Globus pallidus (tissue), 1 donor: ENCODE measurements around the gene TMEM203.

Source experiments
- DNase-seq: peaks from one replicate; pipeline ENCODE4 v3.0.0-alpha.2; 2015; ENCODE audit warnings: low spot score

Gene TMEM203

GRCh38 chr9:137218212-137218753 lies 12.8 kb upstream of the TMEM203 start:
- DNase-seq = no peak

GRCh38 chr9:137217276-137218211 lies 12.1 kb upstream of the TMEM203 start:
- no peak for DNase-seq

DNA sequence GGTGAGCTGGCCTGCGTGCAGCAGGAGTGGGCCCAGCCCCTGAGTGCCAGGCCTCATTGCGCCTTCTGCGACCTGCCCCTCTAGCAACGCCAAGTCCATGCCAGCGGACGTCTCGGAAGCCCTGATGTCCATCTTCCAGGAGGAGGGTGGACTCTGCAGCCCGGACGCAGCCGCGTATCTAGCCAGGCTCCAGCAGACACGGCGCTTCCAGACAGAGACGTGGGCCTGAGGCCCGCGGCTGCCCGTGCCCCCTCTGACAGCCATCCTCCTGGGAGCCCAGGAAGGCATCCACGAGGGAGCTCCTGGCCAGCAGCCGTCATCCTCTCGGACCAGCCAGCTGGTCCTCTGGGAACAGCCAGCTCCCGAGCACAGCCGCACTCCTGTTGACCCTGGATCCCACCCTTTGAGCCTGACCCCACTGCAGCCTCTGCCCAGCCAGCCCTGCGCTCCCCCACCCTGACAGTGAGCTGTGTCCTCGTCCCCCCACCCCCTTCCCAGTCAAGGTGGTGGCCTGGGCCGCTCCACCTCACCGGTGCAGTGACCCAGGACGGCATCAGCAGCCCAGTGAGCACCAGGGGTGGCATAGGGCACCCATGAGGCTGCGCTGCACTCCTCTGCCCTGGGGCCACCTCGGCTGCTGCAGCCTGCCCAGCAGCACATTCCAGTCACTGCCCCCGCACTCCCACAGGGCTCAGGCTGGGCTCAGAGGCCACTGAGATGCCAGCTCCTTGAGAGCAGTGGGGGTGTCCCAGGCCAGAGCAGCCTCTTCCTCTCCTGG lies 10.9 kb upstream of the TMEM203 start:
- DNase-seq = no peak

DNA sequence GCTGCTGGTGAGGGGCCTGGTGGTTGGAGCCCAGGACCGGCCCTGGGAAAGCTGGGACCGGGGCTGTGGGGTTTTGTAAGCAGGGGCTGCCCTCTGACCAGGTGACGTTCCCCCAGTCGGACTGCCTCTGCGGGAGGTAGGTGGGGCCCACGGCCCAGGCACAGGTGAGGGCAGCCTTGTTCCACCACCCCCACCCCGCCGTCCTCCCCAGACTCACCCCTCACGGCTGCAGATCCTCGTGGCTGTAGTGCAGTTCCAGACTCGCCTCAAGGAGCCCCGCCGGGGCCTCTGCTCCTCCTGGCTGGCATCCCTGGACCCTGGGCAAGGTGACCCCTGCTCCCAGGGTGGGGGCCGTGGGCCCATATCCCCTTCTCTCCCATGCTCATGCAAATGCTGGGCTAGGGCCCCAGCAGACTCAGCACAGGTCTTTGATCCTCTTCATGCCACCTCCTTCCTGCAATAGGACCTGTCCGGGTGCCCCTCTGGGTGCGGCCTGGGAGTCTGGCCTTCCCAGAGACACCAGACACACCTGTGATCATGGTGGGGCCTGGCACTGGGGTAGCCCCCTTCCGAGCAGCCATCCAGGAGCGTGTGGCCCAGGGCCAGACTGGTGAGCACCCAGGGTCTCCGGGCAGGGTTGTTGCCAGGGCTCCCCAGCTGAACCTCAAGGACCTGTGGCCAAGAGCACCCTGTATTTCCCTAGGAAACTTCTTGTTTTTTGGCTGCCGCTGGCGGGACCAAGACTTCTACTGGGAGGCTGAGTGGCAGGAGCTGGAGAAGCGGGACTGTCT lies 9.9 kb upstream of the TMEM203 start:
- no peak for DNase-seq

DNA sequence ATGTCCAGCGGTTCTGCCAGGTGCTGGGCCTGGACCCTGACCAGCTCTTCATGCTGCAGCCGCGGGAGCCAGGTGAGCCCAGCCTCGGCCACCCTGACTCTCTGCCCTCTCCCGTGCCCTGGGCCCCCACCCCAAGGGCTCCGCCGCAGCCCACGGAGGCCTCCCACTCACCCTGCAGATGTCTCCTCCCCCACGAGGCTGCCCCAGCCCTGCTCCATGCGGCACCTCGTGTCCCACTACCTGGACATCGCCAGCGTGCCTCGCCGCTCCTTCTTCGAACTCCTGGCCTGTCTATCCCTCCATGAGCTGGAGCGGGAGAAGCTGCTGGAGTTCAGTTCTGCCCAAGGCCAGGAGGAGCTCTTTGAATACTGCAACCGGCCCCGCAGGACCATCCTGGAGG lies 9.2 kb upstream of the TMEM203 start:
- DNase-seq = no peak

- no peak for DNase-seq
Measured at GRCh38 chr9:137213160-137214060, 8.0 kb upstream of the TMEM203 start.

DNA sequence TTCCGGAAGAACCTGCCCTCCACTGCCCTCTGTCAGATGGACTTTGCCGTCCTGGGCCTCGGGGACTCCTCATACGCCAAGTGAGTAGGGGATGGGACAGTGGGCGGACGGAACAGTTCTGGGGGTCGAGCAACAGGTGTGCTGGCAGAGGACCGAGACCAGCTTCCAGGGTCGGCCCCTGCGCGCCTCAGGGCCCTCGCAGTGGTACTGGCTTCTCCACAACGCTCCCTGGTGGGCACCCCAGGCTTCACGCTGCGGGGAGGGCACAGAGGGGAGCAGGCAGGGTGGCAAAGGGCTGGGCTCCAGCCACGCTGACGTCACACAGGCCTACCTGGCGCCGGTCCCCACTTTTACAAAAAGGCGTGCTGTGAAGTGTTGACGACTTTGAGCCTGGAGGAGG lies 7.1 kb upstream of the TMEM203 start:
- no peak for DNase-seq

GRCh38 chr9:137211532-137211931 lies 6.1 kb upstream of the TMEM203 start:
- no peak for DNase-seq

DNA sequence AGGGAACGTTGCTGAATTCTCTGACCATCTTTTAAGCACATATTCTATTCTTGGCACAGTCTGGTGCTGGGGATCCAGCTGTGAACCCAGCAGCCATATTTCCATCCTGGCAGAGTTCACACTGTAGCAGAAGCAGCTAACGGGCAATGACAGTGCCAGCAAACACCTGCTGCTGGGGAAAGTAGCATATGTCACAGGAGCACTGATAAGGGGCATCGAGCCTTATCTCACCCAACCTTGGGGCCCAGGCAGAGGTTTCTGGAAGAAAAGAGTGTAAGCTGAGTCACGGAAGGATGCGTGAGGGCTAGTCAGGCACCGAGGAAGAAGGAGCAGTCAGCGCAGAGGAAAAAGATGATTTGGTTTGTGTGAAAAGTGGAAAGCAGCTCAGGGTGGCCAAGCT lies 1.2 kb upstream of the TMEM203 start:
- no peak for DNase-seq

DNA sequence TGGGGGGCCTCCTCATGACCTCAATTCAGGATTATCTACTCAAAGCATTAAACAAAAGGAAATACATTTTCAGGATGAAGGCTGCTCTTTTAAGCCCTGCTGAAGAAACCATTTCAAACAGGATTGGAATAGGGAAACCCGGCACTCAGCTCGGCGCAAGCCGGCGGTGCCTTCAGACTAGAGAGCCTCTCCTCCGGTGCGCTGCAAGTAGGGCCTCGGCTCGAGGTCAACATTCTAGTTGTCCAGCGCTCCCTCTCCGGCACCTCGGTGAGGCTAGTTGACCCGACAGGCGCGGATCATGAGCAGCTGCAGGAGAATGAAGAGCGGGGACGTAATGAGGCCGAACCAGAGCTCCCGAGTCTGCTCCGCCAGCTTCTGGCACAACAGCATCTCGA lies 720 bp downstream of the TMEM203 start:
- DNase-seq = no peak

GRCh38 chr9:137202966-137203365 lies 2.5 kb downstream of the TMEM203 start:
- DNase-seq = no peak

DNA sequence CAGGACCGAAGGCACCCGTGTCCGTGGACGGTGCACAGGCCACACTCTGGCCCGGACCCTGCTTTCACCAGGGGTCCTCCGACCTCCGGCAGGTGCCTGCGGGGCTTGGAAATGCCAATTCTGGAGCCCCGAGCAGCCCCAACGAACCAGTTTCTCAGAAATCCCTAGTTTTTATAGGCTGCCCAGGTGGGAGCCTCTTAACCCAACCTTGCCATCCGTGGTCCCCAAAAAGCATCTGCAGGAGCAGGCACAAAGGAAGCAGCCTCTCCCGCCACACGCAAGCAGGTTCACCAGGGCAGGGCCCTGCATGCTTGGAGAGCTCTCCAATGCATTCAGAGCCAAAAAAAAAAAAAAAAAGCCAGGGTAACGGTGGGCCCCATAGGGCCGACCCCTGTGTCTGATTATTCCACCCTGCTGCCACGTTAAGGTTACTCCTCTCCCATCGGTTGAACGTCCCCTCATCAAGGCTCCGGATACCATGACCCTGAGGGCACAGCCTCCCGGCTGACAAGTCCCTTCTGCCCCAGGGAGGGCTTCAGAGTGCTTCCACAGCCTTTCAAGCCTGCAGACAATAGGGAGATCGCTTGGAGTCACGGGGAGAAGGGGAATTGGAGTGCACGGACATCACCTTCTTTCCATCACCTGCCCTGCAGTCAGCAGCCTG lies 4.1 kb downstream of the TMEM203 start:
- no peak for DNase-seq

DNA sequence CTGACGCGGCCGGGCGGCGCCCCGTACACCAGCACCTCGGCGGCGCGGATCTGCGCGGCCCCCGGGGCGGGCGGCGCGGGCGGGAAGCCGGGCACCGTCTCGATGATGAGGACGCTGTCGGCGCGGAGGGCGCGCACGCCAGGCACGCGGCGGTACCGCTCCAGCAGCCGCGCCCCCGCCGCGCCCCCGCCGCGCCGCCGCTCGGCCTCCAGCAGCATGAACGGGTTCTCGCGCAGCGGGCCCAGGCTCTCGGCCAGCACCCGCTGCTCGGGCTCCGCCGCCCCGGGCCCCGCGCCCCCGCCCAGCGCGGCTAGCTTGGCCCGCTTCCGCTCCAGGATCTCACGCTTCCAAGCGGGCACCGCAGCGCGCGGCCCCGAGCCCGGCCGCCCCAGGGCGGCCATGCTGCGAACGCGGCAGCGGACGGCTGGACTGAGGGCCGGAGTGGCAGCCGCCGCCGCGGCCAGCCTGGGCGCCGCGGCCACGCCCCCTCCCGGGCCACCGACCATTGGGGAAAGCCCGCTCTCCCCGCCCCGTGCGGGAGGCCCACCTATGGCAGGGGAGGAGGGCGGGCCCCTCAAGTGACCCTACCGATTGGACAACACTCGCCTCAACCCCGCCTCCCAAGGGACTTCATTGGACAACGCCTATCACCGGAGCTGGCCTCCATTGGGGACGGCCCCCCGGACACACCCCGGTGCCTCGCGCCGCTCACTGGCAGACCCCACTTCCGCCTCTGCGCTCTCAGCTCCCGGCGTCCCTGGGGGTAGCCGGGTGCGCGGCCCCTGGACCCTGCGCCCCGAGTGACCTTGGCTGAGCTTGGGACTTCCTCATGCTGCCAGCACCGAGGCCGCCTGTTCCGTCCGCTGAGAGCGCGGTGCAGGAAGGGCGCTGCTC lies 4.9 kb downstream of the TMEM203 start, which contains the start of gene TPRN:
TPRN (minus strand) TSS at position 431 of the 894 bp plus-strand sequence; CDS start at position 401, 30 bp downstream.
- DNase-seq = peak; percentile 99

DNA sequence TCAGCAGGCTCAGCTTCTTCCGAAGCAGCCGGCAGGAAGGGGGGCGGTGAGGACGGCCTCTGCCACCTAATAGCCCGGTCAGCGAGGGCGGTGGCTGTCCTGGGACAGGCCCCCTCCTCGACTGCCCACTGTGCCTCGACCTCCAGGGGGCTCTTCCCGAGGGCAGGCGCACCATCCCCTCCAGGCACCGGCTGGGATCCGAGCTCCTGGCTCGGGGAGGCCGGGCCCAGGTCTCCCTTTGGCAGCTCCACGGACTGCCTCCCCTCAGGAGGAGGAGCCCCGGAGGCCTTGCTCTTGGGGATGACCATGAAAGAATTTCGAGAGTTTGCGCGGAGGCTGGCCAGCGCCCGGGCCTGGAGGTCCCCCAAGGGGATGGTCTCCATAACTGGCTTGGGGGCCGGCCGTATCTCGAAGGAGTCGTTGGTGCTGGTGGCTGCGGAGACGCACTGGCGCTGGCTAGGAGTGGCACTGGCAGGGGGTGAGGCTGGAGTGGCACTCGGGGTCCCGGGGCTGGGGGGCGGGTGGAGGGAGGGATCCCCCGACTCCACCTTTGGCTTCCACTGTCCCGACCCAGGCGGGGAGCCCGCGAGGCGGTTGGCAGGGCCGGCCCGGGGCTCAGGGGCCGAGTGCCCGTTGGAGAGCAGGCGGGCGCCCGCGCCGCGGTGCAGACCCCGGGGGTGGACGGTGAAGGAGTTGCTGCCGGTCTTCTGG lies 5.9 kb downstream of the TMEM203 start:
- no peak for DNase-seq

DNA sequence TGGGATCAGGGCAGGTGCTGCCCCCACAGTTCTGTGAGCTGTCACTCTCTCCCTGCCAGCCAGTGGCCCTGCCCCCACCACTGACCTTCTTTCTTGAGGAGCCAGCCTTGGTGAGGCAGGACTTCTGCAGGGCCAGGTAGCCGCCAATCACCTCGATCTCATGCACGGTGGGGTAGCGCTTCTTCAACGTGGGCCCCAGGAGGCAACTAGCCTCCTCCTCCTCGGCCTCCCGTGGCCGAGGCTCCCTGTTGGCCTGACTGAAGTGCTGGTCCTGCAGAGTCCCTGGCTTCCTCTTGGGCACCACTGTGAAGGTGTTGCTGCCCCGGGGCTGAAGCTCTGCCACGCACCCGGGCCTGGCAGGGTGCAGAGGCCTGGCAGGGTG lies 6.6 kb downstream of the TMEM203 start:
- DNase-seq = peak; percentile 7

GRCh38 chr9:137198051-137198901 lies 7.2 kb downstream of the TMEM203 start:
- no peak for DNase-seq

GRCh38 chr9:137195525-137196220 lies 9.8 kb downstream of the TMEM203 start:
- no peak for DNase-seq
